Stimulated activated CD4-positive, alpha-beta T cell treated with anti-CD3 and anti-CD28 coated beads, TNF-alpha, amount 100 ng/mL, for 24 hours (primary cell): ENCODE results near the gene YPEL2.
A peak's percentile ranks its signal among the peaks of the same experiment; 100 is the strongest.
"Not testable (repeated sequence)": the region's sequence is repeated elsewhere in the genome, so short reads cannot be mapped to it uniquely, and the experiment has no call there.

ENCODE experiments used
- DNase-seq, 3 experiments: peaks; one replicate each; pipeline ENCODE4 v3.0.0-alpha.2; 2020; ENCODE audit warnings: low read depth in 3 of 3

Gene YPEL2, protein sequence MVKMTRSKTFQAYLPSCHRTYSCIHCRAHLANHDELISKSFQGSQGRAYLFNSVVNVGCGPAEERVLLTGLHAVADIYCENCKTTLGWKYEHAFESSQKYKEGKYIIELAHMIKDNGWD

DNA sequence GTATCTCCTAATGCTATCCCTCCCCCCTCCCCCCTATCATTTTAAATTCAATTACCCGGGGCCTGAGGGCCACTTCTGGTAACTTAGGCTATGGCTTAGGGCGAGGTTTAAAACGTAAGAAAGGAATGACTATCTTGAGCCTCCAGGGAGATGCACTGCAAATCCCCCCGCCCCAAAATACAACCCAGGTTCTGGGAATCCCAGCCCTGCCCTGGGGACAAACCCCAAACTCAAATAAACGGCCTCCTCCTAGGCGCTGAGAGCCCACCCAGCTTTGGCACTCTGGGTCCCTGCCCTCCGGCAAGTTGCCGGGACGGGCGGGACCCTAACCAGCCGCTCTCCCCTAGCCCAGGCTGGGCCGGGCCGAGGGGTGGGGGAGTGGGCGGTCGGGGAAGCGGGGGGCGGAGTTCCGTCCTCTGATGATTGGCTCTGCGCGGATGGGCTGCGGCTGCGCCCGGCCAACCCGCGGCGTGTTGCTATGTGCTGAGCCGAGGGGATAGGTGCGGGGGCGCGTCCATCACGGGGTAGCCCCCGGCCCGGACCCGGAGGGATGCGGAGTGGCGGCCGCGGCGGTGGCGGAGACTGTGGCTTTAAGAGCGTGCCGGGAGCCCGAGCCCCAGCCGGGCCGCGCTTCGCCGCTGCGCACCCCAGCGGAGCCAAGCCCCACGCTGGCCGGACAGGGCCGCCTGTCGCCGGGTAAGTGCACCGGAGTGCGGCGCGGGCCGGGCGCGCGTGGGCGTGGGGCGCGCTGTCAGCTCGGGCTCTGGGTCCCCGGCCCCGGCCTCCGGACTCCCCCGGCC lies at the start of gene YPEL2:
YPEL2 (plus strand) TSS at position 527 of the 800 bp plus-strand sequence. CDS start 21,755 bp downstream, outside the sequence.
- peak; percentile 75 to 89 (median 75) for DNase-seq

- no peak for DNase-seq
Observed at GRCh38 chr17:59284317-59284716, 47.1 kb upstream of the YPEL2 start.

GRCh38 chr17:59287452-59287851 lies 44.0 kb upstream of the YPEL2 start:
- no peak for DNase-seq

DNA sequence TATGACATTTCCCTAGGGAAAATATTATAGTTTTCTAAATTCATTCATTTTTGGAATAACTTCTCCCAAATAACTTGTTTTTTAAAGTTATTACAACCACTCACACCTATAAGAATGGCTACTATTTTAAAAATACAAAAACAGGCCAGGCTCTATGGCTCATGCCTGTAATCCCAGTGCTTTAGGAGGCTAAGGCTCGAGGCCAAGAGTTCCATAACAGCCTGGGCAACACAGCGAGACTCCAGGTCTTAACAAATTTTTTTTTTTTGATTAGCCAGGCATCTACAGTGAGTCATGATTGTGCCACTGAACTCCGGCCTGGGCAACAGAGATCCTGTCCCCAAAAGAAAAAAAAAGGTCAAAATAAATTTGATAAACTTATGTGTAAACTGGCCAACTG lies 43.6 kb upstream of the YPEL2 start:
- no peak for DNase-seq

DNA sequence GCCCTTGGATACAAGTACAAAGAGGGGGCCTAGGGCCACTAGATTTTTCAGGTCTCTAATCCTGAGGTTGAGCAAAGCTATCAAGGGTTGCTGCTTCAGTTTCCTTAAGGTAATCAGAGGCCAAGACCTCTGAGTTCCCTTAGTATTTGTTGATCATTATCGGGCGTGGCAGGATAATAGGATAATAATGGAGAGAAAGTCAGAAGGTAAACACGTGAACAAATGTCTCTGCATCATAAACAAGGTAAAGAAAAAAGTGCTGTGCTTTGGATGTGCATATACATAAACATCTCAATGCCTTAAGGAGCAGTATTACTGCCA lies 41.5 kb upstream of the YPEL2 start:
- DNase-seq = no peak

DNA sequence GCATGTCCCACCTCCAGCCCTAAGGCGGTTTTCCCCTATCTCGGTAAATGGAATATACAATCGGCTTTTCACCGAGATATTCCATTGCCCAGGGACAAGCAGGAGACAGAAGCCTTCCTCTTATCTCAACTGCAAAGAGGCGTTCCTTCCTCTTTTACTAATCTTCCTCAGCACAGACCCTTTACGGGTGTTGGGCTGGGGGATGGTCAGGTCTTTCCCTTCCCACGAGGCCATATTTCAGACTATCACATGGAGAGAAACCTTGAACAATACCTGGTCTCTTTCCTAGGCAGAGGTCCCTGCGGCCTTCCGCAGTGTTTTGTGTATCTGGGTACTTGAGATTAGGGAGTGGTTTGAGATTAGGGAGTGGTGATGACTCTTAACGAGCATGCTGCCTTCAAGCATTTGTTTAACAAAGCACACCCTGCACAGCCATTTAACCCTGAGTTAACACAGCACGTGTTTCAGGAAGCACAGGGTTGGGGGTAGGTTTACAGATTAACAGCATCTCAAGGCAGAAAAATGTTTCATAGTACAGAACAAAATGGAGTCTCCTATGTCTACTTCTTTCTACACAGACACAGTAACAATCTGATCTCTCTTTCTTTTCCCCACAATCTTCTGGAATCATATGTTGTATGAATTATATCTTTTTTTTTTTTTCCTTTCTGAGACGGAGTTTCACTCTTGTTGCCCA lies 41.0 kb upstream of the YPEL2 start:
- DNase-seq = not testable (repeated sequence)

DNA sequence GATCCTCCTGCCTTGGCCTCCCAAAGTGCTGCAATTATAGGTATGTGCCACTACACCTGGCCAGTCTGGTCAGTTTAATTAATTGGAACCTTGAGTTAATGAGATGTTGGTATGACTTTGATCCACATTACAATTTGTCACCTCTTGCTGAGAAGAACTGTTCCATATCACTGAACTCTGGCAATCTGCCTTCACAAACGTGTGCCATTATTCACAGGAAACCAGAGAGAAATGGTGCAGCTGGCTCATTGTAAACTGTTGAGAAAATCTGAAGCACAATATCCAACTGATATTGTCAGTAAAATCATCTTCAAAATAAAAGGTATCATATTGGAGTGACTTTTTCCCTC lies 39.3 kb upstream of the YPEL2 start:
- DNase-seq = no peak

- no peak for DNase-seq
Observed at GRCh38 chr17:59296190-59296589, 35.3 kb upstream of the YPEL2 start.

- DNase-seq = no peak
Observed at GRCh38 chr17:59298521-59298920, 32.9 kb upstream of the YPEL2 start.

DNA sequence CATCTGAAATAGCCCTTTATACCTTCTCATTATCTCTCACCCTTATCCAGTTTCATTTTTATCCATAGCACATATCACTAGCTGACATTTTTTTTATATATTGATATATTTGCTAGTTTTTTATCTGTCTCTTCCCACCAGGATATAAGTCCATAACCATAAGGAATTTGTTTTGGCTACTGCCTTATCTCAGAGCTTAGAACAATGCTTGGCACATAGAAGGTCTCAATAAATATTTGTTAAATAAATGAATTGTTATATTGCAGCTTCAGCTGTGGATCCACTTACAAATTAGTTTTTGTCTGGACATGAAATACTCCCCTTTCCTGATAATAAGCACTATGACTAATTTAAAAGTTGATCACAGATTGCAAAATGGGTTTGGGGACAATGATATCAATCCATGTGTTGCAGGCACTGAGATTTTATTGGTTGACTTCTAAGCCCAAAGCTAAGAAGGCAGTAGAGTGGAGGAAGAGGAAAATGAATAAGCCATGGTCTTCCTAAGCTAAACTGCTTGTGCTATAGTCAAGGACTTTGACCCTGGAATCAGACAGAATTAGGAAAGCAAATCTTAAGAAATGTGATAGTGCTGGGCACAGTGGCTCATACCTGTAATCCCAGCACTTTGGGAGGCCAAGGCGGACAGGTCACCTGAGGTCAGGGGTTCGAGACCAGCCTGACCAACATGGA lies 31.9 kb upstream of the YPEL2 start:
- DNase-seq = no peak

GRCh38 chr17:59300941-59301340 lies 30.5 kb upstream of the YPEL2 start:
- no peak for DNase-seq

GRCh38 chr17:59304811-59305210 lies 26.6 kb upstream of the YPEL2 start:
- no peak for DNase-seq

DNA sequence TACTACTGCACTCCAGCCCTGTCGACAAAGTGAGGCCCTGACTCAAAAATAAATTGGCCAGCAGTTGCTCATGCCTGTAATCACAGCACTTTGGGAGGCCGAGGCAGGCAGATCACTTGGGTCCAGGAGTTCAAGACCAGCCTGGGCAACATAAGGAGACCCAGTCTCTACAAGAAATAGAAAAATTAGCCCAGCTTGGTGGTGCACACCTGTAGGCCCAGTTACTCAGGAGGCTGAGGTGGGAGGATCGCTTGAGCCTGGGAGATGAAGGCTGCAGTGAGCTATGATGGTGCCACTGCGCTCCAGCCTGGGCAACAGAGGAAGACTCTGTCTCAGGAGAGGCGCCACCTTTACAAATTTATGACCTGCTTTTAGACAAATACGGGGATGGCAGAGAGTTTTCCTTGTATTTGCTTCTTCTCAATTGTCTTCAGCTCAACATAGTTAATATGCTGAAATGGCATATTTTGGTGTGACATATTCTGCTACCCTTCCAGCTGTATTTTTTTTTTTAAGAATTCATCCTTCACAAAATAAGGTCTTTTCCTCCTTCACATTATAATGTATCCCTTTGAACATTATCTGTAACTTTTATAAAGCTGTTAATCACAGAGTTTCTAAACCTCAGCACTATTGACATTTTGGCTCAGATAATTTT lies 21.1 kb upstream of the YPEL2 start:
- DNase-seq = no peak

- DNase-seq = no peak
Observed at GRCh38 chr17:59311051-59311468, 20.4 kb upstream of the YPEL2 start.

DNA sequence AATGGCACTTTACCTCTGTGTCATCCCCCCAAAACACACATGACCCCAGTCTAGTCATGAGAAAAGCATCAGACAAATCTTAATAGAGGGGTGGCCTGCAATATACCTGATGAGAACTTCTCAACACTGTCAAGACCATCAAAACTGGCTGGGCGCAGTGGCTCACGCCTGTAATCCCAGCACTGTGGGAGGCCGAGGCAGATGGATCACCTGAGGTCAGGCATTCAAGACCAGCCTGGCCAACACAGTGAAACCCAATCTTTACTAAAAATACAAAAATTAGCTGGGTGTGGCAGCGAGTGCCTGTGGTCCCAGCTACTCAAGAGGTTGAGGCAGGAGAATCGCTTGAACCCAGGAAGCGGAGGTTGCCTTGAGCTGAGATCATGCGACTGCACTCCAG lies 19.9 kb upstream of the YPEL2 start:
- DNase-seq = not testable (repeated sequence)

DNA sequence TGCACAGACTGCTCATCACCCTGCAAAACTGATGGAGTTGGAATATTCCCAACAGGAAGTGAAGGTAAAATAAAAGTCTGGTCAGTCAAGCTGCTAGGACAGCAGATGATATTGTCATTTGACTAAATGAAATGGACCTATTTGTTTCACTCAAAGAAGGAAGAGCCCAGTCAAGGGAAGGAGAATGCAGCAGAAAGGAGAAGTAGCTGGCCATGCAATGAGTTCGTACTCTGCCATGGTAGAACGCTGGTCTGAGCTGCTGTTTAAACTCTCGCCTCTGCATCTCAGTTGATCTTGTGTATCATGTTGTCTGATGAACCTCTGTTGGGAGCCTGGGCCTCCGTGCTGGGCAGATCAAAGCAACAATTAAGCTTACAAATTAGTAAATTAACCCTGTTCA lies 15.6 kb upstream of the YPEL2 start:
- DNase-seq = no peak

DNA sequence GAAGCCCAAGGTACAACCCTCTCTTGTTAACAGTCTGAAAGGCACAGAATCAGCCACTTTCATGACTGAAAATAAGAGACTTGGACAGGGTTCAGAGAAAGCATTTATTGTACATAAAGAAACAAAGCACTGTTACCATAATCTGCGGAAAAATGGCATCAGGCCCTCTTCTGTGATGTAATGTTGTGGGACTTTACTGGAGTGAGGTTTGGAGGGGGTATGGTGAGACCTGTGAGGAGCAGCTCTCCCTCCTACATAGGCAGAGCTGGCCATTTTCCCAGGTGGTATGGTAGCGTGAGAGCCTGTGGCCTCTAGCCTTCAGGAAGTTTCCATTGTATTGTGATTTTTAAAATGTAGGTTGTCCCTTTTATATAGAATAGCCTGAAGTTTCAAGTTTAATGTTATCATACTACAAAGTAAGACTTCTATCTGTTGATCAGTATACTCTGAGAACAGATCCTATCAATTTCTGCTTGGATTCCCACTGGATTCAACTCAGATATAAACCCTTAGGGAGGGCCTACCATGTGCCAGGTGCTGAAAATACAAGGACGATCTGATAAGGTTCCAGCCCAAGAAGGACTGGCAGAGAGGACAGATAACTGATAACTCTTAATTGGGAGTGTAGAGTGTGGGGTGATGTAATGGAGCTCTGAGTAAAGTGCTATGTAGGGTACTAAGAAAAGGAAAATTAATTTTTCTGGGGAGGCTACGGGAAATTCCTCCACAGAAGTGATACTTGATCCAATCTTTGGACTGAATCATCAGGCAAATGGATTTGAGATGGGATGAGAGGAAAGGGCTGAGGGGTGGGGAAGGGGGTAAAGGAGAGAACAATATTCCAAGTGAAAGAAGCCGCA lies 4.1 kb upstream of the YPEL2 start:
- DNase-seq = no peak

- DNase-seq = no peak
Observed at GRCh38 chr17:59327981-59328290, 3.5 kb upstream of the YPEL2 start.

GRCh38 chr17:59328601-59329000 lies 2.9 kb upstream of the YPEL2 start:
- DNase-seq = no peak

- peak in 1 of 3 experiments; percentile 26 for DNase-seq
Observed at GRCh38 chr17:59329176-59330052, 2.0 kb upstream of the YPEL2 start.
